GM12865 (cell line): ENCODE measurements around the gene ATF4.

Experiments
- DNase-seq: peaks from one replicate; pipeline ENCODE4 v3.0.0; 2010; ENCODE audit warnings: low read depth
- H3K4me3 ChIP-seq: 2 replicates; pipeline ENCODE4 v1.5.1; 2011; ENCODE audit warnings: mild to moderate bottlenecking, low read depth, low read length, control low read depth
- TF ChIP-seq, protein P1 (sequence below): IDR thresholded peaks from 2 replicates; pipeline ENCODE4 v1.5.1; 2011; ENCODE audit warnings: low read length, control low read depth, low read depth, inconsistent platforms; ENCODE audit not compliant: insufficient read depth; ENCODE audit errors: missing control alignments

Gene ATF4

DNA sequence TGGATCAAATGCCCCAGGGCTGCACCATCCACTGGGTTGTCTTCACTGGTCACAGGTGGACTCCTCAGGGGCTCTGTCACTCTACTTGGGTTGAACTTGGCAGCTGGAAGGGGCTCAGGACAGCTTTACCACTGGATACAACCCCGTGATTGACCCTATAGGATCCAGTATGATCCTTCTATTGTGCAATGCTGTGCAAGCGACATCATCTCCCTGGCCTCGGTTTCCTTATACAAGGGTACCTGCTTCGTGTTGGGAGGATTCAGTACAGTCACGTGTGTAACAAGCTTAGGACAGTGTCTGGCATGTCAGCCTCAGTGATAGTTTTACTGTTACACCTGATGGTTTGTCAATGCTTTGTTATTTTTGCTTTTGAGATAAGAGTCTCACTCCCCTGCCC is 38.8 kb upstream of the ATF4 start:
- TF ChIP-seq, protein P1, sequence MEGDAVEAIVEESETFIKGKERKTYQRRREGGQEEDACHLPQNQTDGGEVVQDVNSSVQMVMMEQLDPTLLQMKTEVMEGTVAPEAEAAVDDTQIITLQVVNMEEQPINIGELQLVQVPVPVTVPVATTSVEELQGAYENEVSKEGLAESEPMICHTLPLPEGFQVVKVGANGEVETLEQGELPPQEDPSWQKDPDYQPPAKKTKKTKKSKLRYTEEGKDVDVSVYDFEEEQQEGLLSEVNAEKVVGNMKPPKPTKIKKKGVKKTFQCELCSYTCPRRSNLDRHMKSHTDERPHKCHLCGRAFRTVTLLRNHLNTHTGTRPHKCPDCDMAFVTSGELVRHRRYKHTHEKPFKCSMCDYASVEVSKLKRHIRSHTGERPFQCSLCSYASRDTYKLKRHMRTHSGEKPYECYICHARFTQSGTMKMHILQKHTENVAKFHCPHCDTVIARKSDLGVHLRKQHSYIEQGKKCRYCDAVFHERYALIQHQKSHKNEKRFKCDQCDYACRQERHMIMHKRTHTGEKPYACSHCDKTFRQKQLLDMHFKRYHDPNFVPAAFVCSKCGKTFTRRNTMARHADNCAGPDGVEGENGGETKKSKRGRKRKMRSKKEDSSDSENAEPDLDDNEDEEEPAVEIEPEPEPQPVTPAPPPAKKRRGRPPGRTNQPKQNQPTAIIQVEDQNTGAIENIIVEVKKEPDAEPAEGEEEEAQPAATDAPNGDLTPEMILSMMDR, result no peak
- no peak overlapping the region for H3K4me3 ChIP-seq
- no peak for DNase-seq

DNA sequence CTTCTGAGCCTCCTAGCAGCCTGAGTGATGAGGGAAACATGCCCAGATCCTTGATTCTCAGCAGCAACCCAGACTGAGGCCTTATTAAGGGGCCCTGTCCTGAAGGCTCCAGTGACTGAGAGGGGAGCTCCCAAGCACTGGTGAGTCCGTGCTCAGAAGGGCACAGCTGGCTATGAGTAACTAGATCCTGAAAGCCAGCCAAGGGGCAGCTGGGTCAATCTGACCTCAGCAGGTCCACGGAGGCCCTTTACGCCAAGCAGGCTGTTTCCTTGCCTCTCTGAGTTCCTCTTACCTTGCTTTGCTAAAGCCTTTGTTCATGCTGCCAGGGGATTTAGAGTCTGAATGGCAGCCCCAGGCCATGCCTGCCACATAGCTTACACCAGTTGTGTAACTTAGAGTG is 37.6 kb upstream of the ATF4 start:
- TF ChIP-seq, protein P1, result no peak
- H3K4me3 ChIP-seq, result no peak overlapping the region
- no peak for DNase-seq

DNA sequence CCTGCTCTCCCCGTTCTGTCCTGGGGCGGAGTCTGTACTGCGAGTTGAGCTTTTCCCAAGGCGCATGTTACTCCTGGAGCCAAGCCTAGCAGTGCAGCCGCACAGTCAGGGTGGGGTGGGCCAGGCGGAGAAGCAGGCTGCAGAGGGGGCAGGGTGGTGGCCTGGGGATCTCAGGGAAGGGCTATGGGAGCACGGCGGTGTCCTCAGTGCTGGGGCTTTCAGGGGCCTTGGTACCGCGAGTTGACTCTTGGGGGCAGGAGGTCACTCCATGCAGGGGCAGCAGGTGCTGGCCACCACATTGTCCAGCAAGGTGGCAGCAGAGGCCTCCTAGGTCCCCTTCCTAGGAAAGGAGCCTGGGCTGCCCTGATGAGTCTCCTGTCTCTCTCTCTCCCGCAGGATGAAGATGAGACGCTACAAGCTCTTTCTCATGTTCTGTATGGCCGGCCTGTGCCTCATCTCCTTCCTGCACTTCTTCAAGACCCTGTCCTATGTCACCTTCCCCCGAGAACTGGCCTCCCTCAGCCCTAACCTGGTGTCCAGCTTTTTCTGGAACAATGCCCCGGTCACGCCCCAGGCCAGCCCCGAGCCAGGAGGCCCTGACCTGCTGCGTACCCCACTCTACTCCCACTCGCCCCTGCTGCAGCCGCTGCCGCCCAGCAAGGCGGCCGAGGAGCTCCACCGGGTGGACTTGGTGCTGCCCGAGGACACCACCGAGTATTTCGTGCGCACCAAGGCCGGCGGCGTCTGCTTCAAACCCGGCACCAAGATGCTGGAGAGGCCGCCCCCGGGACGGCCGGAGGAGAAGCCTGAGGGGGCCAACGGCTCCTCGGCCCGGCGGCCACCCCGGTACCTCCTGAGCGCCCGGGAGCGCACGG is 33.2 kb upstream of the ATF4 start:
- H3K4me3 ChIP-seq, result no peak overlapping the region
- TF ChIP-seq, protein P1, result no peak
- no peak for DNase-seq

DNA sequence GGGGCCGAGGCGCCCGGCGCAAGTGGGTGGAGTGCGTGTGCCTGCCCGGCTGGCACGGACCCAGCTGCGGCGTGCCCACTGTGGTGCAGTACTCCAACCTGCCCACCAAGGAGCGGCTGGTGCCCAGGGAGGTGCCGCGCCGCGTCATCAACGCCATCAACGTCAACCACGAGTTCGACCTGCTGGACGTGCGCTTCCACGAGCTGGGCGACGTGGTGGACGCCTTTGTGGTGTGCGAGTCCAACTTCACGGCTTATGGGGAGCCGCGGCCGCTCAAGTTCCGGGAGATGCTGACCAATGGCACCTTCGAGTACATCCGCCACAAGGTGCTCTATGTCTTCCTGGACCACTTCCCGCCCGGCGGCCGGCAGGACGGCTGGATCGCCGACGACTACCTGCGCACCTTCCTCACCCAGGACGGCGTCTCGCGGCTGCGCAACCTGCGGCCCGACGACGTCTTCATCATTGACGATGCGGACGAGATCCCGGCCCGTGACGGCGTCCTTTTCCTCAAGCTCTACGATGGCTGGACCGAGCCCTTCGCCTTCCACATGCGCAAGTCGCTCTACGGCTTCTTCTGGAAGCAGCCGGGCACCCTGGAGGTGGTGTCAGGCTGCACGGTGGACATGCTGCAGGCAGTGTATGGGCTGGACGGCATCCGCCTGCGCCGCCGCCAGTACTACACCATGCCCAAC is 32.4 kb upstream of the ATF4 start:
- DNase-seq, result no peak
- TF ChIP-seq, protein P1, result no peak
- no peak overlapping the region for H3K4me3 ChIP-seq

DNA sequence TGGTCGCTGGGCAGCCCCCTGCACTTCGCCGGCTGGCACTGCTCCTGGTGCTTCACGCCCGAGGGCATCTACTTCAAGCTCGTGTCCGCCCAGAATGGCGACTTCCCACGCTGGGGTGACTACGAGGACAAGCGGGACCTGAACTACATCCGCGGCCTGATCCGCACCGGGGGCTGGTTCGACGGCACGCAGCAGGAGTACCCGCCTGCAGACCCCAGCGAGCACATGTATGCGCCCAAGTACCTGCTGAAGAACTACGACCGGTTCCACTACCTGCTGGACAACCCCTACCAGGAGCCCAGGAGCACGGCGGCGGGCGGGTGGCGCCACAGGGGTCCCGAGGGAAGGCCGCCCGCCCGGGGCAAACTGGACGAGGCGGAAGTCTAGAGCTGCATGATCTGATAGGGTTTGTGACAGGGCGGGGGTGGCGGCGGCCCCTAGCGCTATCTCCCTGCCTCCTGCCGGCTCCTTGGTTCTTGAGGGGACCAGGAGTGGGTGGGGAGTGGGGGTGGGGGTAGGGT is 31.7 kb upstream of the ATF4 start:
- no peak for DNase-seq
- TF ChIP-seq, protein P1, result no peak
- no peak overlapping the region for H3K4me3 ChIP-seq

DNA sequence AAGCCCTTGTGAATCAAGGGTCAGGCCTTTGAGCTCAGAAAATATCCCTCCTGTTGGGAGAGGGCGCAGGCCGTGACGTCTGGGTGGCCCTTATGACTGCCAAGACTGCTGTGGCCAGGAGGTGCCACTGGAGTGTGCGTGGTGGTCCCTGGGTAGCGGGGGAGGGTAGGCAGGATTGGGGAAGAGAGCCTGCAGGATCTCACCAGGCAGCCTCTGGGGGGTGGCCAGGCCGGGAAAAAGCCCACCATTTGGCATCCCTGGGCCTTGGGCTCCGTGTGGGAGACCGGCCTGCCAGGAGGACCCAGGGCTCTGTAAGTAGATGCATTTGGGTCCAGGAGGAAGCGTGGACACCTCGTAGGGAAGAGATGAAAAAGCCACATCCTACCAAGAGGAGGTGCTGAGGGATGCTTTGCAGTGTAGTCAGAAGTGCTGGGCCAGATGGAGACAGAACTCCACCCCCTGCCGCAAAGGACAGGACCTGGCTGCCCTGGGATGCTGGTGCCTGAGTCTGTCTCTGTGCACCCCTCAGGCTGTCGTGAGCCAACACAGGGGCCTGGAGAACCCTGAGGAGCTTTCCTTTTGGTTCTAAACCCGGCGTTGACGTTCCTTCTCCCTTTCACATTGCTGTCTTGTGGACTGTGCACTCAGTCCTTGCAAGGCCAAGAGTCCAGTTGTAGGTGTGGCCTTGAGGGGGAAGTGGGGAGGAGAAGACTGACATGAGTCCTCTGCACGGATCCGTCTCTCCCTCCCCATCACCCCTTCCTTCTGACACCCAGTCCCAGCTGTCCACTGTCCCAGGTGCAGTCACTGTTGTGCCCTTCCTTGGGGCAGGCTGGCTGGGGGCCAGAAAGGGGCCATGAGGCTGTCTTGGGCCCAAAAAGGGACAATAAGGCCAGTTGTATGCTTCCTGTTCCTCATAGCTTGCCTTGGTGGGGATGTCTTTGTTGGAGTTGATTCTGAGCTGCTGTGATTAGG is 31.0 kb upstream of the ATF4 start:
- no peak overlapping the region for H3K4me3 ChIP-seq
- no peak for DNase-seq
- TF ChIP-seq, protein P1, result no peak
